Nephron progenitor cell (in vitro differentiated cells): ENCODE results near the gene TMIGD1.
"Not testable (repeated sequence)": the region's sequence is repeated elsewhere in the genome, so short reads cannot be mapped to it uniquely, and the experiment has no call there.

Source experiments
- DNase-seq: peaks from one replicate; pipeline ENCODE4 v3.0.0; 2021
- H3K27ac Mint-ChIP-seq: 2 replicates; pipeline ENCODE4 v1.8.0; 2021; ENCODE audit warnings: mild to moderate bottlenecking, moderate library complexity, mixed read lengths
- H3K27me3 Mint-ChIP-seq: 2 replicates; pipeline ENCODE4 v1.8.0; 2021; ENCODE audit warnings: mild to moderate bottlenecking, low read depth, mixed read lengths; ENCODE audit not compliant: poor library complexity
- H3K36me3 Mint-ChIP-seq: 2 replicates; pipeline ENCODE4 v1.8.0; 2021; ENCODE audit warnings: low read depth, mixed read lengths
- H3K4me1 Mint-ChIP-seq: 2 replicates; pipeline ENCODE4 v1.8.0; 2021; ENCODE audit warnings: mixed read lengths
- H3K4me3 Mint-ChIP-seq: 2 replicates; pipeline ENCODE4 v1.8.0; 2021; ENCODE audit warnings: mild to moderate bottlenecking, moderate library complexity, mixed read lengths
- H3K9me3 Mint-ChIP-seq: 2 replicates; pipeline ENCODE4 v1.8.0; 2021; ENCODE audit warnings: mild to moderate bottlenecking, moderate library complexity, mixed read lengths
- CTCF ChIP-seq: fragments of 200-600 bp; sonication (generic); IDR thresholded peaks from 2 replicates; pipeline ENCODE4 v1.5.0; 2021; ENCODE audit warnings: antibody characterized with exemption

Gene TMIGD1

DNA sequence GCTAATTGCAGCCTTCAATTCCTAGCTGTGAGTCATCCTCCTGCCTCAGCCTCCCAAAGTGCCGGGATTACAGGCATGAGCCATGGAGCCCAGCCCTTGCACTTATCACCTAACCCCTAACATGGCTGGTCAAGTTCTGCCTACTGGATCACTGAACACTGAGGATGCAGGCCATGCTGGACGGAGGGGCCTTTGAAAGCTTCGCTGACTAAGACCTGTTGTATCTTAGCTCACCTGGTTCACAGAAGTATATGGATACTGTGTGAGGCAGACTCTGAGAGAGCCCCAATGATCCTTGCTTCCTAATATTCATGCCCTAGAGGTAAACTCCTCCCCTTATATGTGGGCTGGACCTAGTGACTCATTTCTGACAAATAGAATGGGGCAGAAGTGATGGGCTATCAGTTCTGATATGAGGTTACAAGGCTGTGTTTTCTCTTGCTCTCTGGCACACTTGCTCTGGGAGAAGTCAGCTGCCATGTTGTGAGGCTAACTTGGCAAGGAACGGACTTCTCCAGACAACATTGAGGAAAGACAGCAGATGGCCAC lies 11.7 kb upstream of the TMIGD1 start:
- Mint-ChIP-seq H3K4me1 (peaks cover 40% of the 10 kb centered on the region), H3K36me3 (no peaks in the 10 kb centered on the region), H3K4me3 (no peak overlapping the region), H3K27me3 (peaks cover 15% of the 10 kb centered on the region), H3K9me3 (no peaks in the 10 kb centered on the region), H3K27ac (no peak overlapping the region)
- no peak for TF ChIP-seq CTCF
- DNase-seq, result no peak

DNA sequence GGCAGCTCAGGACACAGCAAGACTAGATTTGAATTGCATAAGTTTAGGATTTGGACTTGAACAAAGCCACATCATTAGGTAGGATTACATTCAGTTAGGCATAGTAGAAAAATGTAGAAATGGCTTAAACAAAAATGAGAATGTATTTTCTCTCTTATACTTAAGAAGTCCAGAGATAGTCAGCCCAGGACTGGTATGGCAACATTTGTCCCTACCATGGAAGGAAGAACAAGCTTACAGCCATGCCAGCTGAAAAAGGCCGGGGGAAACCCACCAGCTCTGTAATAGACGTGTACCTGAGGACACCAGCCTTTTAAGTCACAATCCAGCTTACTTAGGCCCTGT lies 11.2 kb upstream of the TMIGD1 start:
- Mint-ChIP-seq H3K36me3 (no peaks in the 10 kb centered on the region), H3K9me3 (no peaks in the 10 kb centered on the region), H3K27me3 (peaks cover 15% of the 10 kb centered on the region), H3K4me3 (no peak overlapping the region), H3K27ac (peak overlapping the region; percentile 63), H3K4me1 (peaks cover 46% of the 10 kb centered on the region)
- DNase-seq, result no peak
- TF ChIP-seq CTCF, result no peak

GRCh38 chr17:30344283-30345088 lies 10.6 kb upstream of the TMIGD1 start:
- TF ChIP-seq CTCF, result no peak
- Mint-ChIP-seq H3K27ac (peak overlapping the region; percentile 96), H3K4me1 (peaks cover 49% of the 10 kb centered on the region), H3K36me3 (no peaks in the 10 kb centered on the region), H3K9me3 (no peaks in the 10 kb centered on the region), H3K27me3 (peaks cover 10% of the 10 kb centered on the region), H3K4me3 (no peak overlapping the region)
- no peak for DNase-seq

- no peak for TF ChIP-seq CTCF
- peaks cover 51% of the 10 kb centered on the region for H3K4me1 Mint-ChIP-seq
- no peak for DNase-seq
- H3K36me3 Mint-ChIP-seq, result no peaks in the 10 kb centered on the region
- no peaks in the 10 kb centered on the region for H3K9me3 Mint-ChIP-seq
- H3K4me3 Mint-ChIP-seq, result no peak overlapping the region
- peaks cover 6% of the 10 kb centered on the region for H3K27me3 Mint-ChIP-seq
- H3K27ac Mint-ChIP-seq, result peak overlapping the region; percentile 96
These were observed 9.9 kb upstream of the TMIGD1 start for GRCh38 chr17:30343796-30344195.

- not testable (repeated sequence) for H3K36me3 Mint-ChIP-seq, H3K4me3 Mint-ChIP-seq, H3K9me3 Mint-ChIP-seq, DNase-seq, H3K27me3 Mint-ChIP-seq
- peaks cover 57% of the 10 kb centered on the region for H3K4me1 Mint-ChIP-seq
- peak overlapping the region; percentile 59 for H3K27ac Mint-ChIP-seq
These were observed 9.4 kb upstream of the TMIGD1 start for GRCh38 chr17:30343244-30343643.

GRCh38 chr17:30341703-30342249 lies 7.9 kb upstream of the TMIGD1 start:
- Mint-ChIP-seq H3K36me3 (no peaks in the 10 kb centered on the region), H3K4me3 (no peak overlapping the region), H3K27me3 (peaks cover 3% of the 10 kb centered on the region), H3K27ac (no peak overlapping the region), H3K4me1 (peaks cover 61% of the 10 kb centered on the region), H3K9me3 (no peaks in the 10 kb centered on the region)
- DNase-seq, result no peak
- no peak for TF ChIP-seq CTCF
